AG08395 (cell line): ENCODE measurements around the gene CNTN4.
"Not testable (repeated sequence)": the region's sequence is repeated elsewhere in the genome, so short reads cannot be mapped to it uniquely, and the experiment has no call there.

ENCODE experiments used
- DNase-seq: peaks from one replicate; pipeline ENCODE4 v3.0.0; 2012; ENCODE audit warnings: mixed read lengths, low spot score

CNTN4 gene

DNA sequence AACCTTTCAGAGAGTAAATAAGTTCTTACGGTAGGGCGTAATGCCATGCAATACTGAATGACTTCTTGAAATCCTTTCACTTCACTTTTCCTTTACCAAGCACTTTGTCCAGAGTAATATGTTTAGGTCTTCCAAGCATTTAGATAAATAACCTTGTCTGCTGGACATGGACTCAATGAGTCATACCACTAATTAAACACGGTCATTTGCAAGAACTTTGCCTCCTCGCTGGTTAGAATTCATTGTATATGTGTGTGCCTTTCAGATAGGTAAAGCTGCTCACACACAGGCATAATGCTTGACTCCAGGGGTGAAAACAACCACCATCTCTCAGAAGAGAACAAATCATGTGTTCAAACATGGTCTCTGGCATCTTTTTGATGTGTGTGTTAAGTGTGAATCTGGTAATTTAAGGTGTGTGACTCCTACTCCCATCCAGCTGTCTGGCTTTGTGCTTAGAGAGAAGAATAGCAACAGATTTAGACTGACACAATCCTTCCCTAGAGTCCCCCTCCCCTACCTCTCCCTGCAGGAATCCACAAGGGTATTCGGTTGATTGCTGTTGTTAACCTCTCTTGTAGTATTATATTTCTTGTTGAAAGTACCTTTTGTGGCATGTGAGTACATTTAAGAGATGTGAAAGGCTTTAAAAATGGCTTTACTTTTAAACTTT is 419.0 kb downstream of the CNTN4 start:
- no peak for DNase-seq

DNA sequence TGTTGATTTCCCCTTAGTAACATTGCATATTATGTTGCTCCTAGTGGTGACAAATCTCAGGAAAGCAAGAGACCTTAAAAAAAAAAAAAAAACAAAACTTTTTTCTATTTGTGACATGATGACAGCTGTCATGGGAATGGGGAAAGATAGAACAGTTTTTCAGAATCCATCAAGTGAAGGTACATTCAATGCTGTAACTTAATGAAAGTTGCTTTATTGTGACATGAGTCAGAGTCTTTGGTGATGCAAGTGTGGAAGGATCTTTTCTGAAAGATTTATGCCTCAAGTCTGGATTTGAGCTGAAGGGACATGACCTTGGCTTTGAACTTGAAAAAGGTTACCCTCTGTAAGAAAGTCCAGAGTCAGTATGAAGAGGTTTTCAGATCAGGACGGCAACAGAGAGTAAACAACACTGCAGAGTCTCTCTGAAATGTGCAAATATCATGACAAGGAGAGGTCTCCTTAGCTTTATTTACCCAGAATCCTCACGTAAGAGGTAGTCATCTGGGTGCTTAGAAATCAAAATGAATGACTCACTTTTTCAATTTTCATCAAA is 424.7 kb downstream of the CNTN4 start:
- DNase-seq: no peak

DNA sequence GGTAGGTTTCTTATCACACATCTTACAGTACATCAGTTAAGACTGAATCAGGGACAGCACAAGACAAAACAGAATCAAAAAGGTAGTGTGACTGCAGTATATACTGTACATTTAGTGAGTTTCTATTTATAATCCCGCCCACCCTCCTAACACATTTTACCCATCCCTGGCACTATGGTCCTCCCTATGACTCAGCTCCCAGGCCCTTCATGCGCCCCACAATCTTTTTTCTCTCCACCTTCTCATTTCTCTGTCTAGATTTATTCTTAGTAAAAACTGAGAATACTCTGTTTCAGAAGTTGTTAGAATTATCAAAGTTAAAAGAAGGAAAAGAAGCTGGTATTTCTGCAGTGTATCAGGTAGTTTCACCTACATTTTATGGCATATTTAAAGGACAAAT is 427.3 kb downstream of the CNTN4 start:
- DNase-seq: no peak

DNA sequence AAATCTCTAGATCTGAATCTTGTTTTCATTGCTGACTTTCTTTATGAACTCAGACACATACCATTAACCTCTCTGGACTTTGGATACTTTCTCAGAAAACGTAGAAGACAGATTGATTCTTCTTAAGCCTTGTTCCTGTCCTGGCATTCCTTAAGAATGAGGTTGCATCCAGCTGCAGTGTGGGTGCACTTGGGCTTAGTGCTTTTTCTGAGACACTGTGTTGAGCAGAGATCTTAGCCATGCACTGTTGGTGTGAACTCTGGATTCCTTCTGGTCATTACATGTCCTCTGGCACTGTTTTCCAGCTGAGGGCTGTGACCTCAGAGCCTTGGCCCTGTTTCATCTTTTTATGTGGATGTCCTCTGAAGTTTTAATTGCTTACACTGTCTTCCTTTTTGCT is 428.3 kb downstream of the CNTN4 start:
- DNase-seq: no peak

DNA sequence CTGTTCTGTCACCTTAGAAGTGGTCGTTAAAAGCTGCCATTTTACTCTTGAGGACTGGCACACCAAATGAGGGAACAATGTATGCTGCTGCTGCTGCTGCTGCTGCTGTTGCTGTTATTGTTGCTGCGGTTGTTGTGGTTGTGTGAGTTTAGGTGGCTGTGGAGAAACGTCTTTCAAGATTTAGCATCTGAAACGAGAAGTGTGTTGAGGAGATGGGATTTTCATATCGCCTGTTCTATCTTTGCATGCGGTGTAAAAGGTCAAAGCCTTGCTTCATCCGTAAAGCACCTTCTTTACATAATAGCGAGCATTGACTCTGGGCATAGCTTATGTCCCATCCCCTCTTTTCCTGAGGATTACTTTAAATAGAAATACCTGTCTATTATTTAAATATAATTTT is 428.7 kb downstream of the CNTN4 start:
- DNase-seq: not testable (repeated sequence)

DNA sequence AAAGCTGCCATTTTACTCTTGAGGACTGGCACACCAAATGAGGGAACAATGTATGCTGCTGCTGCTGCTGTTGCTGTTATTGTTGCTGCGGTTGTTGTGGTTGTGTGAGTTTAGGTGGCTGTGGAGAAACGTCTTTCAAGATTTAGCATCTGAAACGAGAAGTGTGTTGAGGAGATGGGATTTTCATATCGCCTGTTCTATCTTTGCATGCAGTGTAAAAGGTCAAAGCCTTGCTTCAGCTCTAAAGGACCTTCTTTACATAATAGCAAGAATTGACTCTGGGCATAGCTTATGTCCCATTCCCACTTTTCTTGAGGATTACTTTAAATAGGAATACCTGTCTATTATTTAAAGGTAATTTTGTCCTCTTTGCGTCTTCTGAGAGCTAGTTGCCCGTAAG is 436.1 kb downstream of the CNTN4 start:
- DNase-seq: not testable (repeated sequence)

DNA sequence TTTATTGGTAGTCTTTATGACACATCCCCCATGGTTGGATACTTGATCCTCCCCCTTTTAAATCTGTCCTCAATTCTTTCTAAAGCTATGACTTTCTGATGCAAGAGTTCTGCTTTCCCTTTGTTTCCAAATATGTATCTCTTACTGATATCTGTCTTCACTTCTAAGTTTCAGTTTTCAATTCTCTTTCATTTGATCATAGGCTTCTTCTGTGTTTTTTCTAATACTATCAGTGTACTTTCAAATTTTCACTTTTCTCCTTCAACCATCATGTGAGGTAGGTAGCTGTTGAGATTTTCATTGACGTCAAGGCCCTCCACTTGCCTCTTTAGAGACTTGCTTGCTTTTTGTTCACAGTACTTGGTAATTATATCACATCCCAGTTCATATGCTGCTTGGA is 436.5 kb downstream of the CNTN4 start:
- DNase-seq: no peak

DNA sequence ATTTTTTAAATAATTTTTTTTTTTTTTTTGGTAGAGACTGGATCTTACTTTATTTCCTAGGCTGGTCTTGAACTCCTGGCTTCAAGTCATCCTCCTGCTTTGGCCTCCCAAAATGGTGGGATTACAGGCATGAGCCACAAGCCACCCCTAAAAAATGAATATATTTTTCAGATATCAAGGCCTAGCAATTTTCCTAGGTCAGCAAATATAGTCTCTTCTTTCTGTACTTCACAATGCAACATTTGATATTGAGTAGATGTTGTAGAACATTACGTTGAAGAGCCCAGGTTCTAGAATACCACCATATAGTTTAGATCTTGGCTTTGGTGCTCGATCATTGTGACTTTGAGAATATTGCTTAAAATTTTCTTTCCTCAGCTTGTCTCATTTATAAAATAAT is 437.9 kb downstream of the CNTN4 start:
- no peak for DNase-seq

DNA sequence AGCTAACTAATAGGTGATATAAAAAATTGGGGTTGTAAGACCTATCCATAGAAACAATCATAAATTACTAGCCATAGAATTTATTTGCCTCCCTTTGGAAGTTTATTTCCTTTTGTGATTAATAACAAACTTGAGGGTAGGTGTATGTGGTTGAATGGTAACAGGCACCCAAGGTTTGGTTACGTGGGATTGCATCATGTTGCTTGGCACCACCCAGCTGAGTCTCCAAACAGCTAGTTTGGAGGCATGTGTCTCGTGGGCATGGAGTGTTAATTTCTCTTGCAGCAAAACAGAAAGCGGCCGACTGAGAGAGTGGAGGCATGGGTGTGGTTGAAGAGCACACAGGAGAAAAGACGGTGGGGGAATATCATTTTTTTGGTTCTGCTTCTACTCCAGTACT is 441.4 kb downstream of the CNTN4 start:
- no peak for DNase-seq

DNA sequence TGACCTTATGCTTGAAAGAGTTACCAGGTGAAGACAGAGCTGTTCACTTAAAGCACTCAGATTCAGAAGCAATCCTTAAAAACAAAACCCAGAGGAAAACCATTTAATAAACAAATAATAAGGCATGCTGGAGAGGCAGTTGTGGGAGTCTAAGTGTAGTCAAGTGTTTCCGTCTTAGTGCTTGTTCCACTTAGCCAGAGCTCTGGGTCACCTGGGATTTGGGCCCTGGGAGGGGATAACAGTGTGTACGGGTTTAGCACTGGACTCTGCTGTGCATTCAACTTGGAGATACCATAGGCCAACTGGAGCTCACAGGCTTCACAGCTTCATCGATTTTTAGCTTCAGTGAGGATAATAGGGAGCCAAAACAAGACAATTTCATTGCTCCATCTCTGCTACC is 444.6 kb downstream of the CNTN4 start:
- no peak for DNase-seq

DNA sequence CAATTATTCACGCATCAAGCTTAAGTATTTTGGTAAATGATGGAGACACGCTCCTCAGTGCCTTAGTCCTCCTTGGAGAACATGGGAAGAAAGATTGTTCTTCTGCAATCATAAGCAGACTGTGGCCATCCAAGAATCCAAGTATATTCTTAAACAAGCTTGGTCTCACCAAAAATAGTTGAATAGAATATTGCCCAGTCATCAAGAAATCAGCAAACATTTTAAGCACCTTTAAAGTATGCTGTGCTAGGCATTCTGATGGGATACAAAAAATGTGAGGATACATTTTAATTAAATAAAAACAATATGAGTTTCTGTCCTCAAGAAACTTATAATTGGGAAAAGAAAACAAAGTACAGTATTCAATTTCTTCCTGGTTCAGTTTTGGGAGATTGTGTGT is 445.5 kb downstream of the CNTN4 start:
- no peak for DNase-seq

DNA sequence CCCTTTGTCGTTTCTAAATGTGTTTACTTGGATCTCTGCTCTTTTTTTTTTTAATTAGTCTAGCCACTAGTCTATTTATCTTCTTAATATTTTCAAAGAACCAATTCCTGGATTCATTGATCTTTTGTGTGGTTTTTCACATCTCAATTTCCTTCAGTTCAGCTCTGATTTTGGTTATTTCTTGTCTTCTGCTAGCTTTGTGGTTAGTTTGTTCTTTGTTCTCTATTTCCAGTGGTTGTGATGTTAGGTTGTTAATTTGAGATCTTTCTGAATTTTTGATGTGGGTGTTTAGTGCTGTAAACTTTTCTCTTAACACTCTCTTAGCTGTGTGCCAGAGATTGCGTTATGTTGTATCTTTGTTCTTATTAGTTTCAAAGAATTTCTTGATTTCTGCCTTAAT is 446.1 kb downstream of the CNTN4 start:
- DNase-seq: no peak

DNA sequence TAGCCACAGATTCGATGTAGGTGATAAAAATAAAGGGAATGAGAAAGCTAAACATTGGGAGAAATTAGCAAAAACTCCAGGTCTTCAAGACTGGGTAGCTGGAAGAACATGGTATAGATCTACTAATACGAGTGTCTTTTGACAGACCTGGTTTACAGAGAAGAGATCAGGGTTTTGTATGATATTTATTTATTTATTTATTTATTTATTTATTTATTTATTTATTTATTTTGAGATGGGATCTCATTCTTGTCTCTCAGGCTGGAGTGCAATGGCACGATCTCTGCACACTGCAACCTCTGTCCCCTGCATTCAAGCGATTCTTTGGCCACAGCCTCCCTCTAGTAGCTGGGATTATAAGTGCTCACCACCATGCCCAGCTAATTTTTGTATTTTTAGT is 448.4 kb downstream of the CNTN4 start:
- no peak for DNase-seq

DNA sequence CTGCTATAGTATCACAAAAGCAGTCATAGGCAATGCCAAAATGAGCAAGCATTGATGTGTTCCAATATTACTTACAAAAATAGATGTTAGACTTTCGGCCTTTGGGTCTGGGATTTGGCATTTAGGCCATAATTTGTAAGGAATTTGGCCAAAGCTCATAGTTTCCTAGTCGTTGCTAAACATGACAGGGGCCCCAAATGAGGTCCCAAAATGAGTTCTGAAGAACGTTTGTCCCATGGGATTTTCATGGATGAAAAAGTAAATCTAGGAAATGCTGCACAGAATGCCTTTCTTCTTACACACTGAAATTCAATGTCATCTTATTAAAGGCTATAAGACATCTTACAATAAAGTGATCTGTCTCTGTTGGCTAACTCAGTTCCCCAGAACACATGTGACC is 456.0 kb downstream of the CNTN4 start:
- DNase-seq: no peak

DNA sequence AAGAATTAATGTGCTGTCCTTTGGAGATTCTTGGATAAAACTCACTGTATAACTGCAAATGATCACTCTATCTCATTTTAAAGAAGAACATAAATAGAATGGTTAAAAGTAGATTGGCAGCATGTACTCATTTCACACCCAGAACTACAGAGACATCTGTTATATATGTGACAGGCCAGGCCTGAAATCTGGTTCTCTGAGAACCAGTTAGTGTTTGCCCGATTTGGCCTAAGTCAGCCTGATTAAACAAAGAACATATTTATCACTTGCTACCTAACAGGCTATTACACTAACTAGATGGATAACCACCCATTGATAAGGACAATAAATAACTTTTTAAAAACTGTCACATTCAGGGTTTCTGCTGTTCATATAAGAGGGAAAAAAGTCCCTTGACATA is 460.1 kb downstream of the CNTN4 start:
- no peak for DNase-seq

DNA sequence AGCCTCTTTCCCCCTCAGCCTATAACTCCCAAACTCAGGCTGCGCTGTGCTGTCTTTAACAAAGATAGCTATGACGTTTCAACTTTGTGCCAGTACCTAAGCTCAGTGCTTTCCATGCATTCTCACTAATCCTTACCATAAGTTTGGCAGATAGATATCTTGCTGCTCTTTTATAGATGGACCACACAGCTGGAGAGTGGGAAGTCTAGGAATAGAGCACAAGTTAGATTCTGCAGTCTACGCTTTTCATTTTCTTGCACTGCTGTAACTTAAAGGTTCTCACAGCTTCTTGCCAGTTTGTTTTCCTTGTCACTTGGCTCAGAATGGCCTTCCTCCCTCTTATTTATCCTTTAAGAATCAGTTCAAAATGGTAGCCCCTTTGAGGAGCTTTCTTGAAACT is 468.8 kb downstream of the CNTN4 start:
- DNase-seq: no peak

DNA sequence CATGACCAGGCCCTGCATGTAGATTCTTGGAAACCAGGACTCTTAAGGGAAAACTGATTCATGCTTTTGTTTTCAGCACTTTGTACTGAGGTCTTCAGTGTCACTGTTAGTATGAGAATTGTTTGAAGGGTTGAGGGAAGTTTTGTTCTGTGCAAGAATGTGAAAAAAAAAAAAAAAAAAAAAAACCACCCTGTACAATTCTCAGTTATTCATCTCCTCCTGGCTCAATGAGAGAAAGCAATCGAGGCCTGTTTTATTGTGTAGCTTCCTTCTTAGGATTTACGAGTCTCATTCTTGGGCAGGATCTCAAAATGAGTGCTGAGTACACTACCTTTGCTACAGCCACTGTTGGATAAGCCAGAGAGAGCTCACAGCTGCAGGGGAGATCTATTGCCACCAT is 469.5 kb downstream of the CNTN4 start:
- DNase-seq: no peak

DNA sequence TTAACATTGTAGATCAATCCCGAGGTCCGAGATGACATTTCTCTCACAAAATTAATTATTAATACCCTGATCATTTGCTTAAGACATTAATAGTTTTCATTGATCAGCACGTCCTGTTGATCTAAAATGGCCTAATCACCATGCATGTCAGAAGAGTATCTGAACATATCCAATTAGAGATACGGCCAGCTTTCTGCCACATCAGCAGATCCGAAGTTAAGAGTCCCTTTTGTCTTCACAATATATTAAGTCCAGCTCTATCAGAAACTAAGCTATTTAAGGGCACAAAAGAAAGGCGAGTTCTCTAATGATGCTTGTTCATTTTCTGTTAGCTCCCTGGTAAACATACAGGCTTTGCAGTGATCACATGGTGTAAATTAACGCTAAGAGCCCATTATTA is 470.3 kb downstream of the CNTN4 start:
- no peak for DNase-seq

DNA sequence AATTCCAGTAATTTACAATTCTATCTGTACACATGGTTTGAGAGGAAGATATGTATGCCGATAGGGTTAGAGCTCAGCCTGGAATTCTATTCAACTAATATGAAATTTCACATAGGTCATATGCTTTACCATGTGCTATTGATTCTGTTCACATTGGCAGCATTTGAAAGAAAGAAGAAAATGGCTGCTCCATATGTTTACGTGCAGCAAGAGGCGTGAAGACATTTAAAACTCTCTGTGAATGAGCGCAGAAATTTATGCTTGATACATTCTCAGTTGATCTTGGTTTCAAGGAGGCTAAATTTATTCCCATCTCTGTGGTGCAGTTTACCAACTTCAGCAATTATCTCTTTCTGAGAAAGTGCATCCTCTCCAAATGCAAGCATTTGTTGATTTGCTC is 478.9 kb downstream of the CNTN4 start:
- no peak for DNase-seq

DNA sequence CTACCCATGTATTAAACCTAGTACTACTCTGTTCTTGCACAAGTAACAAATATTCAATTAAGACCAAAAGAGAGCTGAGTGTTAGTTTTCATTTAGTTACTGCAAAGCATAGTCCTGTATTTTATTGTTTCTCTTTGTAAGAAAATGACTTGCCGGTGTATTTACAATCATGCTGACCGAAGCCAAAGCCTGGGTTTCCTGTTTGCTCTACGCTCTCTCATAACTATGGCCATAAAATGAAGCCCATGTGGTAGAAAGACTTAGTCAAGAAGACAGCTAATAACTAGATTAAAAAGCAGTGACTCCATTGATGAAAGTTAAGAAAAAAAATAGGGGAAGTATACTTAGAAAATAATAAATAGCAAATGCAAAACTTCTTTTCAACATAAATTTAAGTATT is 479.9 kb downstream of the CNTN4 start:
- no peak for DNase-seq

DNA sequence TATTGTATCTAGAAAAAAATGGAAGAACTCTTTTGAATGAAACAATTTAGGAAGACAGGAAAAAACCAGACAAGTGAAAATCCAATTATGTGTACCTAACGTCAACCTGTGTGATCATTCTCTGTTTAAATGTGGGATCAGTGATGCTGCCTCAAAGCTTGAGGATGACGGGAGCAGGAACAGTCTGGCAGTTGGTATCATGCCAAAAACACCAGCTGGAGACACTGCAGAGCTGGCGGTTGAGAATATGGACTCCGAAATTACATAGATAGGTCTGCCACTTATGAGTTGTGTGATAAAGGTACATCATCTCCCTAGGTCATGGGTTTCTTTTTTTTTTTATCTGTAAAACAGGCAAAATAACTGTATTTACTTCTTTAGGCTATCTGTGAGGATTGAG is 480.5 kb downstream of the CNTN4 start:
- no peak for DNase-seq

DNA sequence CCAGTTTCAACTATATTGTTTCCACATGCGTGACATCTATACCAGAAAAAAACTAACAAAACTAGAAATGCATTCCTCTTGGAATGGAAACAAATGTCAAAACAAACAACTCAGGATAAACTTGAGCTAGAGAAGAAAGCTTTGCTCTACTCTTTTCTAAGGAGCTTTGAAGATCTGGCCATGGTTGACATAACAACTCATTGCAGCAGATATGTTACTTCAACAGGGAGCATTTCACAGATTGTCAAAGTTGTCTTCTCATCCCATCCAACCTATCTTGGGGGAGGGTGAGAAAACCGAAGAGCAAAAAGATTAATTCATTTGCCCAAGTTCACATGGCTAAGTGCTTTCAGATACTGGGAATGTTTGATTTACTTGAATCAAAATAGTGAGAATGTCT is 484.4 kb downstream of the CNTN4 start:
- no peak for DNase-seq

DNA sequence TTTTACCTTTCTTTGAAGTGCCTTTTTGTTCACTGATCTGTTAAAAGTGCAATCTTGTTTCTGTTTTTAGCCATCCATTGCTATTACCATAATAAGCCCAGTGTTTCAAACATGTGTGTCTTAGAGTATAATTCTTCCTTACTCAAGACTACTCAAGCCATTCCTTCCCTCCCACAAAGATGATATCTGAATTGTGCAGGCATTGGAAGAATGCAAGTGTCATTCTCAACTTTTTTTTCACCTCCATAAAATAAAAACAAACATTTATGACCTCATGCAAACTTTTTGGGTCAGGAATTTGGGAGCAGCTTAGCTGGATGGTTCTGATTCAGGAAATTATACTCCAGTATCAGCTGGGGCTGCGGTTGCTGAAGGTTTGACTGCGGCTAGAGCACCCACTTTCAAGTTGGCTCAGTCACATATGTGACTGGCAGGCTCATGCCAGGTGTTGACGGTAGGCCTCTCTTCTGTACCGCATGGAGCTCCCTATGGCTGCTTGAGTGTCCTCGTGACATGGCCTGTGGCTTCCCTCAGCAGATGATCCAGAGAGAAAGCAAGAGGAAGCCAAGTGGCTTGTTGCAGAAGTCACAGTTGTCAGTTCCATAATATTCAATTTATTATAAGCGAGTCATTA is 490.8 kb downstream of the CNTN4 start:
- no peak for DNase-seq

DNA sequence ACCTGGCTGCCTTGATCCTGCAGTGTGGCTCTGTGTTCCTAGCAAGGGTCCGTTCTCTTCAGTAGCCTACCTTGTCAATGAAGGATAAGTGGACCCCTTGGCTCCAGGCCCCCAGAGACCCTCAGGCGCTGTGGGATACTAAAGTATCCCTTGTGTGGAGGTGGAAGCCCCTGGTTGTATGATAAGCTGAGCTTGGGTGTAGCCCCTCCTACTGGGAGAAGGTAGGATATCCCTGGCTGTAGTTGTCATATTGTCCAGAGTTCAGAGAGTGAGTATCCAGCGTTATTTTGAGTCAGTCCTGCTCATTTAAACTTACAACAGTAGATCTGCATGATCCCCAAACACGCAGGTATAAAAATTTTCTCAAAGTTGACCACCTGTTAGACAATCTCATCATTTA is 496.8 kb downstream of the CNTN4 start:
- DNase-seq: no peak
